Mucosa of descending colon (tissue), 3 donors: Measurements from ENCODE around the gene MCM8. TPM values are rescaled to one million over a fixed set of nuclear protein-coding genes. Genes with fewer than 3 reads are reported as not detected.
"Not testable (repeated sequence)": the region's sequence is repeated elsewhere in the genome, so short reads cannot be mapped to it uniquely, and the experiment has no call there.

Experiments used
- ATAC-seq: fragments of 200-7000 bp; cut with Tn5 transposase; one replicate; pipeline ENCODE4 v1.9.1; 2020; ENCODE audit warnings: mild to moderate bottlenecking, moderate library complexity
- DNase-seq, 3 donors: peaks; one replicate each; pipeline ENCODE4 v3.0.0-alpha.2; 2020
- H3K36me3 ChIP-seq: fragments of 200-600 bp; one replicate; pipeline ENCODE4 v1.8.0; 2021; ENCODE audit warnings: low read depth, mild to moderate bottlenecking
- H3K4me1 ChIP-seq: fragments of 200-600 bp; one replicate; pipeline ENCODE4 v1.8.0; 2021; ENCODE audit warnings: low read depth, mild to moderate bottlenecking
- H3K4me3 ChIP-seq: fragments of 200-600 bp; one replicate; pipeline ENCODE4 v1.8.0; 2021; ENCODE audit warnings: mild to moderate bottlenecking
- H3K9me3 ChIP-seq: fragments of 200-600 bp; one replicate; pipeline ENCODE4 v1.8.0; 2021; ENCODE audit warnings: mild to moderate bottlenecking
- CTCF ChIP-seq: fragments of 200-600 bp; IDR thresholded peaks from one replicate; pipeline ENCODE4 v1.8.0; 2022; ENCODE audit warnings: antibody characterized with exemption, mild to moderate bottlenecking
- intact Hi-C, 2 donors: fragments of 100-400 bp; cut with DNase I in 1 of 2; cut with micrococcal nuclease in 1 of 2; formaldehyde crosslinking; loops; one replicate each; pipeline versions ENCODE4 v1.11.0 to v1.11.1; 2022; cut with DNase I, micrococcal nuclease
- total RNA-seq, 3 donors: library from RNA; stranded (reverse); fragmentation: NEBNext Ultra II Directional in 2 of 3; extraction: Animal tissue kit (Norgen Biotek cat#: 25700) in 2 of 3; gene quantifications; one replicate each; pipeline versions ENCODE4 v1.2.1 to v1.2.4, GENCODE V29; 2021 to 2023
- donor health status: DM: no; HTN: no; CAD: no; lungs with moderate emphysema.
- donor health status: DM: no; HTN: no; CAD: no.
- donor health status: DM: no; HTN: yes; CAD: no.

Gene MCM8
- total RNA-seq, 3 donors from 2014 or later, result 4.9 to 9.8 (median 7.8) TPM

- Histone ChIP-seq H3K4me3 (no peak overlapping the region), H3K9me3 (no peaks in the 10 kb centered on the region), H3K4me1 (no peaks in the 10 kb centered on the region), H3K36me3 (no peaks in the 10 kb centered on the region)
- ATAC-seq, result no peak
- no peak for TF ChIP-seq CTCF
- no peak for DNase-seq
- intact Hi-C loops, result no loop called here
Measured at GRCh38 chr20:6028818-6029217, 78.4 kb downstream of the MCM8 start.

GRCh38 chr20:6029538-6029937 lies 79.1 kb downstream of the MCM8 start:
- H3K9me3 ChIP-seq, result no peaks in the 10 kb centered on the region
- no peaks in the 10 kb centered on the region for H3K4me1 ChIP-seq
- ATAC-seq (no peak), DNase-seq (no peak)
- no peak for TF ChIP-seq CTCF
- H3K36me3 ChIP-seq, result no peaks in the 10 kb centered on the region
- intact Hi-C loops, result no loop called here
- H3K4me3 ChIP-seq, result no peak overlapping the region

DNA sequence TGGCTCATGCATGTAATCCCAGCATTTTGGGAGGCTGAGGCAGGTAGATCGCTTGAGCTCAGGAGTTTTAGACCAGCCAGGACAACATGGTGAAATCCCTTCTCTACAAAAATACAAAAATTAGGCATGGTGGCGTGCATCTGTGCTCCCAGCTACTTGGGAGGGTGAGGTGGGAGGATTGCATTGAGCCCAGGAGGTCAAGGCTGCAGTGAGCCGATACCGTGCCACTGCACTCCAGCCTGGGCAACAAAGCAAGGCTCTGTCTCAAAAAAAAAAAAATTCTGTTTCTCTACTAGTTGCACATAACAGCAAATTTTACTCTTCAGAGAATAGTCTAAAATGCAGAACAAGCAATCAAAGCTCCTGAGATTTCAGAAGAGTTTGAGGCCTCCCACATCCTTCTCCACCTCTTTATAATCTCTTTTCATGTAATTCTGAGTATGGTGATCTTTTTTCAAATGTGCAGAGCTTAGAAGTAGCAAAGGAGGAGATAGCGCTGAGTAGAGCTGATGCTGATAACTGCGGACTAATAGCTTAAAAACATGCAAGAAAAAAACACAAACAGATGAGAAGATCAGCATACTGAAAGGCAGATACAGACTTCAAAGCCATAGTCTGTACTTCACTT lies 80.1 kb downstream of the MCM8 start:
- ATAC-seq, result no peak
- H3K36me3 ChIP-seq, result peaks cover under 1% of the 10 kb centered on the region
- intact Hi-C loops, result no loop called here
- H3K4me3 ChIP-seq, result no peak overlapping the region
- no peaks in the 10 kb centered on the region for H3K9me3 ChIP-seq
- no peak for DNase-seq
- no peak for TF ChIP-seq CTCF
- H3K4me1 ChIP-seq, result no peaks in the 10 kb centered on the region

GRCh38 chr20:6032907-6033306 lies 82.5 kb downstream of the MCM8 start:
- H3K9me3 ChIP-seq, DNase-seq, ATAC-seq, intact Hi-C loops, H3K4me1 ChIP-seq, H3K4me3 ChIP-seq, H3K36me3 ChIP-seq: not testable (repeated sequence)

DNA sequence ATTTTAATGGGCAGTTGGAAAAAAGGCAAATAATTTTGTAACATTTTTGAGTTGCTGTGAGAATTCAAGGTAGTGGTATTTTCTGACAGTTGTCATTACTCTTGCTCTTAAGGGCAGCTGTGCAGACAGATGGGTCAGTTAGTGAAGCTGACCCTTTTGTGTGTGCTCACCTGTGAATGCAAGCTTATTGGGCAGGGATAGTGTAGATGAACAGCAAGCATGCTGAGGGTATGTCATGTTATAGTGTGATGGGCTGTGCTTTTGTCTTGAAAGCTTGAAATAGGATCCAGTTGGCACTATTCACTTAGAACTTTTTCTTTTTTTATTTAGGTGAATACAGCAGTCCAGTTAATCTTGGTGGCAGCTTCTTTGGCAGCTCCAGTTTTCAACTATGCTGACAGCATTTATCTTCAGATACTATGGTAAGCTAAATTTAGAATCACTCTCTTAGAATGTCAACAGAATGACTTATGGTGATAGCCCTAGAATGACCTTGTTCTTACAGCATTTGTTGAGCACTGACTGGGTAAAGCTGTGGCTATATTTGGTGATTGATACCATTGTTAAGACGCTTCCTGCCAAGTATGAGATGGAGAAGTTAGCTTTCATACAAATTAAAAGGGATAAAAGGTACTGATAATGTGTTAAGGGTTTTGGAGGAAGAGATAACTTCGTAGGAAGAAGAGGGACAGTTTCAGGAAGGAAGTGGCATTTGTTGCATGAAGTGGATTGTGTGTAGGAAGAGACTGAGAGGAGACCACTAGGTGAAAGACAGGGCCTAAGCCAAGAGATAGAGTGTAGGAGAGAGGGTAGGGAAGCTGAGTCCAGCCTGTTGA lies 83.9 kb downstream of the MCM8 start:
- Histone ChIP-seq H3K36me3 (peaks cover 4% of the 10 kb centered on the region), H3K4me3 (no peak overlapping the region), H3K4me1 (no peaks in the 10 kb centered on the region), H3K9me3 (no peaks in the 10 kb centered on the region)
- intact Hi-C loops, result no loop called here
- ATAC-seq (no peak), DNase-seq (no peak)
- TF ChIP-seq CTCF, result no peak

GRCh38 chr20:6036213-6036612 lies 85.8 kb downstream of the MCM8 start:
- H3K36me3 ChIP-seq, result peaks cover 4% of the 10 kb centered on the region
- DNase-seq, result no peak
- no peak for TF ChIP-seq CTCF
- H3K9me3 ChIP-seq, result no peaks in the 10 kb centered on the region
- no peak overlapping the region for H3K4me3 ChIP-seq
- intact Hi-C loops, result no loop called here
- H3K4me1 ChIP-seq, result no peaks in the 10 kb centered on the region
- no peak for ATAC-seq
